Loucy (cell line): Measurements from ENCODE around the gene TEP1.

Experiments used
- CTCF ChIP-seq: fragments of 200-600 bp; sonication (generic); conservative IDR thresholded peaks from 2 replicates; pipeline ENCODE4 v1.5.1; 2014; ENCODE audit warnings: mild to moderate bottlenecking, antibody characterized with exemption, low read length
- EZH2phosphoT487 ChIP-seq: fragments of 200-600 bp; IDR thresholded peaks from 2 replicates; pipeline ENCODE4 v1.6.1; 2018; ENCODE audit warnings: antibody characterized with exemption, mild to moderate bottlenecking, moderate library complexity, borderline replicate concordance

- TF ChIP-seq CTCF (no peak), EZH2phosphoT487 (no peak)
These were observed 14.1 kb upstream of the TEP1 start for GRCh38 chr14:20427231-20428009.
